Measurements from ENCODE around the gene WDR4. TPM values are rescaled to one million over a fixed set of nuclear protein-coding genes. Genes with fewer than 3 reads are reported as not detected.

The WDR4 gene
- total and polyA plus RNA-seq, 8 donors = 10.3 to 30.7 (median 12.2) TPM

DNA sequence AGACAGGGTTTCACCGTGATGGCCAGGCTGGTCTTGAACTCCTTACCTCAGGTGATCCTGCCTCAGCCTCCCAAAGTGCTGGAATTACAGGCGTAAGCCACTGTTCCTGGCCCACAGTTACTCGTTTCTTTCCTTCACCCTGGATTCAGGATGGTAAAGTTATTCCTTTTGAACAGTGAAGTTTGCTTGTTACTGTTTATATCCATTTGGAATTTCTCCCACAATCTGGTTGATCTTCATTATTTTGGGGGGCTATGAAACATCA lies 43.0 kb downstream of the WDR4 start:
- no peak for DNase-seq
- no peak for TF ChIP-seq CTCF (IDR thresholded peaks at IDR 0.05)
- intact Hi-C loops (cut with DNase I) = no loop called here

DNA sequence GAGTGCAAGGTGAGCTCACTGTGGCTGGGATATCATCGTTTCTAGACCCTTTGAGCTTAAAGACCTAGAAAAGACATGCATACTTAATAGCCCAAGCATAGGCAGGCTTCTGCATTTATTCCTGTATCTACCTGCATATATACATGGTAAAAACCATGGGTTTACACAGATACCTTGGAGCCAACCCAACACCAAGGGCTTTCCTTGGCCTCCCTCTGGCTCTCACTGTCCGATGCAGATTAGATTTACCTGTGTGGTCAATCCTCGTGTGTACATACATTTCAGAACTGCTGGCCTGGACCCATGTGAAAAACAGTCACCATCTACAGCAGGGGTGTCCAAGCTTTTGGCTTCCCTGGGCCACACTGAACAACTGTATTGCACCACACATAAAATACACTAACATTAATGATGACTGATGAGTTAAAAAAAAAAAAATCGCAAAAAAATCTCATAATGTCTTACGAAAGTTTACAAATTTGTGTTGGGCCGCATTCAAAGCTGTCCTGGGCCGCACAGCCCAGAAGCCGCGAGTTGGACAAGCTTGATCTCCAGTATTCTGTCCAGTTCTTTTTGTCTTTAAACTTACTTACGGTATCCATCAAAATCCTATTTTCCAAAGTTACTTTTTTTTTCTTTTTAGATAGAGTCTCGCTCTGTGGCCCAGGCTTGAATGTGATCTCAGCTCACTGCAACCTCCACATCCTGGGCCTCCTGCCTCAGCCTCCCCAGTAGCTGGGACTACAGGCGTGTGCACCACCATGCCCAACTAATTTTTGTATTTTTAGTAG lies 43.5 kb downstream of the WDR4 start:
- ATAC-seq = no peak
- no peak overlapping the region for H3K4me3 ChIP-seq
- intact Hi-C loops (cut with DNase I) = no loop called here

More for the DNA sequence above, 43.0 kb downstream of the WDR4 start:
- peaks cover 0 to 27% of the 10 kb centered on the region in 2 donors for H3K27me3 ChIP-seq
- no peak overlapping the region for H3K27ac ChIP-seq
- ATAC-seq = no peak
- H3K4me3 ChIP-seq = no peak overlapping the region
- H3K9me3 ChIP-seq = no peaks in the 10 kb centered on the region
- H3K4me1 ChIP-seq = peaks cover 0 to 7% of the 10 kb centered on the region in 2 donors
- H3K36me3 ChIP-seq = peaks cover 0 to 27% of the 10 kb centered on the region in 2 donors

GRCh38 chr21:42835211-42835610 lies 44.1 kb downstream of the WDR4 start:
- DNase-seq = no peak
- peaks cover 0 to 7% of the 10 kb centered on the region in 2 donors for H3K4me1 ChIP-seq
- no peak for ATAC-seq
- TF ChIP-seq CTCF (IDR thresholded peaks at IDR 0.05) = no peak
- H3K27me3 ChIP-seq = peaks cover 0 to 38% of the 10 kb centered on the region in 2 donors
- no peaks in the 10 kb centered on the region for H3K9me3 ChIP-seq
- H3K4me3 ChIP-seq = no peak overlapping the region
- intact Hi-C loops (cut with DNase I) = no loop called here
- peaks cover 0 to 15% of the 10 kb centered on the region in 2 donors for H3K36me3 ChIP-seq
- H3K27ac ChIP-seq = no peak overlapping the region

More for the DNA sequence above, 43.5 kb downstream of the WDR4 start:
- peaks cover 0 to 32% of the 10 kb centered on the region in 2 donors for H3K27me3 ChIP-seq
- no peaks in the 10 kb centered on the region for H3K9me3 ChIP-seq
- no peak for TF ChIP-seq CTCF (IDR thresholded peaks at IDR 0.05)
- no peak for DNase-seq
- H3K4me1 ChIP-seq = peaks cover 0 to 7% of the 10 kb centered on the region in 2 donors
- H3K27ac ChIP-seq = no peak overlapping the region
- H3K36me3 ChIP-seq = peaks cover 0 to 21% of the 10 kb centered on the region in 2 donors

DNA sequence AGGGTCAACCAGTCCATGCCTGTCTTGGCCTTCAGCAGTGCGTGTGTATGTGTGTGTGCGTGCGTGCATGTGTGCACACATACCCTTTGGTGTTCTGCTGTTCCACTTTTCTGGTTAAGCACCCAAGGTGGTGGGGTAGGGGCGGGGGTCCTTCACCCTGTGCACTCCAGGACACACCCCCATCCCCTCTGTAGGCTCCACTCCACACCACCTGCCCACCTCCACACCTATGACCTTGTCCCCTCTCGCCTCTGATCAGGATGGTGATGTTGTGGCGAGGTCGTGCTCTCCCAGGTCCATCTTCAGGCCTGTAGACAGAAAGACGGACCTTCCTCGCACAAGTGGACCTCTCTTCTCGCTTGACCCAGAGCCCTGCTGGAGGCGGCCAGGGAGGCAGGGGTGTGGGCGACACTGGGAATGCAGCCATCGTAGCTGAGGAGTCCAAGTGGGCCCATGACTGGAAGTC lies 44.6 kb downstream of the WDR4 start:
- peaks cover 0 to 7% of the 10 kb centered on the region in 2 donors for H3K4me1 ChIP-seq
- no peaks in the 10 kb centered on the region for H3K9me3 ChIP-seq
- peaks cover 0 to 43% of the 10 kb centered on the region in 2 donors for H3K27me3 ChIP-seq
- no peak overlapping the region for H3K27ac ChIP-seq
- ATAC-seq (no peak), DNase-seq (no peak)
- H3K36me3 ChIP-seq = peaks cover 0 to 11% of the 10 kb centered on the region in 2 donors
- intact Hi-C loops (cut with DNase I) = no loop called here
- no peak overlapping the region for H3K4me3 ChIP-seq
- TF ChIP-seq CTCF (IDR thresholded peaks at IDR 0.05) = no peak

DNA sequence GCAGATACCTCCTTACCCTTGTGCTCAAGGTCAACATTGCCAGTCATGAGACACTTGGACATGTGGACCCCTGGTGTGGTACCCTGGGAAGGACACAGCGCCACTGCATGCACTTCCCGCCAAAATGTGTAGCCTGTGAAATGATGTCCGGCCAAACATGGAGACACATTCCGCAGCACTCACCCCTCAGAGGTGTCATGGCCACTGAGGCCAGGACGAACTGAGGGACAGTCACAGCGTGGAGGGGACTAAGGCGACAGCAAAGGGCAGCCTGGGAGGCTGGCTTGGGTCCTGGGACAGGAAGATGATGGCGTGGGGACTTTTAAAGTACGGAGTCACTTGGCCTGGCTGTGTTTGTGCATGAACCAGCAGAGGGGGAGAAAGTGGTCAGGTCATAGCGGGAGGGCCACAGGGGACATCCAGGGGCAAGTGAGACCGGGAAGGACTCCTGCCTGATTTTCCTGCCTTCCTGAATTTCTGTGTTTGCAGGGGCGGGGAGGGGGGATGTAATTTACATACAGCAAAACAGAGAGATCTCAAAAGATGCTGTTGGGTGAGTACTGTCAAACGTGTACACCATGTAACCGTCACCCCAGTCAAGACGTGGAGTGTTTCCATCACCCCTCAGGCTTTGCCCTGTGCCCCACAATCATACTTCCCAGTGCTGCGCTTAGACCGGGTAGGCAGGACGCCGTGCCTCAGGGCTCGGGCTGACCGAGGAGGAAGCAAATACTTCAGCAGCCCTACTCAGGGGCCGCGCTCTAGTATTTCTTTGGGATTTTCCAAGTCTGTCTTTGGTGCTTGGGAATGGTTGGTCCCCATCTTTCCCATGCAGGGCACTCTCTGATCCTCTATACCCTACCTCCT lies 45.2 kb downstream of the WDR4 start:
- H3K4me3 ChIP-seq = no peak overlapping the region
- no peak for TF ChIP-seq CTCF (IDR thresholded peaks at IDR 0.05)
- no peaks in the 10 kb centered on the region for H3K9me3 ChIP-seq
- no peak overlapping the region for H3K27ac ChIP-seq
- DNase-seq = no peak
- H3K27me3 ChIP-seq = peaks cover 0 to 49% of the 10 kb centered on the region in 2 donors
- no peak for ATAC-seq
- intact Hi-C loops (cut with DNase I) = no loop called here
- H3K4me1 ChIP-seq = peaks cover 0 to 7% of the 10 kb centered on the region in 2 donors
- H3K36me3 ChIP-seq = peaks cover 0 to 4% of the 10 kb centered on the region in 2 donors
